HG02623 (cell line): Measurements from ENCODE around the gene UCP3.

Experiments
- ATAC-seq: cut with Tn5 transposase; IDR thresholded peaks from one replicate; pipeline ENCODE4 v1.9.1; 2021; ENCODE audit warnings: moderate library complexity; ENCODE audit not compliant: unreplicated experiment

Gene UCP3

DNA sequence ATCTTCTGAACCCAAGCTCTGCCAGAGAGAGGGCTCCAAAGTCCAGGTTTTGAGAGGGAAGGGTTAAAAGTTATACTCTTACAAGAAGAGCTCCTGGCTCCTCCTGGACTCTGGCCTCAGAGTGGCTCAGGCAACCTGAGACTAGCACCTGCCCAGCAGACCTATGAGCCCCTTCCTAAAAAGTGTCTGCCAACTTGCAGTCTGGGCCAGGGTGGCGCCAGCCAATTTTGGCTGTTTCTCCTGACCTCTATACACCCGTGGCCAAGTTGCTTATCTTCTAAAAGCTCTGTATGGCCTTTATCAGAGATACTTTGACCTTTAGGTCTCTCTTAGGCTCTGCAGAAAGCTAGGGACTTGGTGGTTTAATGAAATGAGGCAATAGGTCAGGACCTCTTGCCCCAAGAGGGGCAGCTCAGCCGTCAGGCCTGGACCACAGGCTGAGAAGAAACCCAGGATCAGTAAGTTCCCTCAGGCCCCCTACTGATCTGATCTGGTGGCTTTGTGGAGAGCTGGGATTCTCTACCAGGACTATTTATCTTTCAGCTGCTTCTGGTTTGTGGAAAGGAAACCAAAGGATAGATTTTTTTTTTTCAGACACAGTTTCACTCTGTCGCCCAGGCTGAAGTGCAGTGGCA, 10.3 kb upstream of the UCP3 start:
- no peak for ATAC-seq

DNA sequence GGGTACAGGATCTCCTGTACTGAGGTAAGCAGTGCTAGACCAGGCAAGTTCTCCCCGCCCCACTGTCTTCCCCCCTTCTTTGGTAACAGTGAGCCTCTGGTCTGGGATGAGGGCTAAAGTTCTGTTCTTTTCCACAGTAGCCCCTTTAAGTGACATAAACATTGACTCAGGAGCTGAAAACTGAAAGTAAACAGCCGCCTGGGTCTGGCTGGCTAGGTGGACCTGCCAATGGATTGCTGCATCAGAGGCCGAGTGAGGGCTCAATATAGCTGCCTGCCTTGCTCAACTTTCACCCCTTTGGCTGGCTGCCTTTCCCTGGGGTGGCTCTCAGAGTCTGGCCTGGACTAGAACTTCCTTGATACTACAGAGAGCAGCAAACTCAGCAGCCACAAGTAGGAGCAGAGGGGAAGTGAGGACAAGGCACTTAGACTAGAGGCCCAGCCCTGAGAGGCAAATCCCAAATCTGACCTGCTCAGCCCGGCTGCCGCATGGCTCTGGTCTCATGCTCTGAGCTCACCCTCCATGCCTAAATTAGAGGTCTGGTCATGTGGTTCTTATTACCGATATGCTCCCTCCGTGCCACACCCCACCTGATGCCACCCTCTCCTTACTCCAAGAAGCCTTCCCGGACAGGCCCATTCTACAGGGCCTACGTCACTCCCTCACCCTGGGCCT, 9.6 kb upstream of the UCP3 start:
- ATAC-seq, result no peak

DNA sequence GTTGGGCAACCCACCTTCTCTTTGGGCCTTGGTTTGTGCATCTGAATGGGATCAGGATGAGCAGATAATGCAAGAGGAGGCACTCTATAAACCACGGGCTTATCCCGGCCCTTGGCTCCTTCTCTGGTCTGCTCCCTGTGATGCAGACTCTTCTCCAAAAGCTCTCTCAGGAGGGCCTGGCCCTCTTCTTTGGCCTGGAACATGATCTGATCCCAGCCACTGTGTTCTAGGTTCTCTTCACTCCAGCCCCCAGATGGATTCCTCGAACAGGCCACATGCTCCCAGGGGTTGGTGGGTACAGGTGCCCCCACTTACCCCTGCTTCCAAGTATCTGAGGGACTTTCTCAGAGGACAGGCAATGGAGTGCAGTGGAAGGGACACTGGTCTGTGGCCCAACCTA, 8.7 kb upstream of the UCP3 start:
- ATAC-seq, result no peak

DNA sequence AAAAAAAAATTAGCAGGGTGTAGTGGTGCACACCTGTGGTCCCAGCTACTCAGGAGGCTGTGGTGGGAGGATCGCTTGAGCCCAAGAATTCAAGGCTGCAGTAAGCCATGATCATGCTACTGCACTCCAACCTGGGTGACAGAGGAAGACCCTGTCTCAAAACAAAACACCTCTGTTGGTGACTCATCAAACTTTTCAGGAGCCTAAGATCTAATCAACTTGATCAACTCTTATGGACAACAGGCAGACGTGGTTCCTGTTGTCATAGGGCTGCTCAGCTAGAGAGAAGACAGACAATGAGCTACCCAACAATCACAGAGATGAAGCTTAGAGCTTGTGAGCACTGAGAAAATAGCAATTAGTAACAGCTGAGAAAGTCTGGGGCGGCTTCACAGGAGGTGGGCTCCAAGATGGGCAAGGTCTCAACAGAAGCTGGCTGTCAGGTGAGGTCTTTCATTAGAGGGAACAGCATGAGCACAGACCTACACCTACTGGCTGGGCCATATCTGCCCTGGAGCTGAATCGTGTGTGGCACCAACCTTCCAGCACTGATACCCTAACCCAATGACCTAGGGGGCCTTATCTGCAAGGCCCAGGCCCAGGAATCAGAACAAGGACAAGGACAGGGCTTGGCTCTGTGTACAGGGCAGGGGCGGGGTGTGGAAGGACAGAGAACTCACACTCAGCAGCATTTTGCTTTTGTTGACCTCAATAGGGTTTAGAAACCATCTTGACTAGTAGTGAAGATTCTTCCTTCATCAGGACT, 7.2 kb upstream of the UCP3 start:
- no peak for ATAC-seq

DNA sequence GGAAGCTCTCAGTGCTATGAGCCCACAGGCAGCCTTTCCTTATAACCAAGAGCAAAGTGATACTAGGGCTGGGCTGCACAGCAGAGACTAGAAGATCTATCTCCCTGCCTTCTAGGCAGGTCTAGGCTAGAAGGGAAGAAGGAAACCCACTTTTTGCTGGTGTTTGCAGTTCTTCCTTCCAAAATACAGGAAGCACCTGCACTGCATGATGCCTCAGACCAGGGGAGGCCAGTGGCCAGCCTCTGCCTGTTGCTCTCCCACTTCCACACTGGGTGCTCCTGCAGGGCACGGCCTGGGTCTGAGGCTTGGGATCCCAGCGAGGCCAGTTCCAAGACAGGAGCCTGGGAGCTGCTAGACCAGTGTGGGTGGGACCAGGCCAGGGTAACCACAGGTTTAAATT, 6.0 kb upstream of the UCP3 start:
- no peak for ATAC-seq

DNA sequence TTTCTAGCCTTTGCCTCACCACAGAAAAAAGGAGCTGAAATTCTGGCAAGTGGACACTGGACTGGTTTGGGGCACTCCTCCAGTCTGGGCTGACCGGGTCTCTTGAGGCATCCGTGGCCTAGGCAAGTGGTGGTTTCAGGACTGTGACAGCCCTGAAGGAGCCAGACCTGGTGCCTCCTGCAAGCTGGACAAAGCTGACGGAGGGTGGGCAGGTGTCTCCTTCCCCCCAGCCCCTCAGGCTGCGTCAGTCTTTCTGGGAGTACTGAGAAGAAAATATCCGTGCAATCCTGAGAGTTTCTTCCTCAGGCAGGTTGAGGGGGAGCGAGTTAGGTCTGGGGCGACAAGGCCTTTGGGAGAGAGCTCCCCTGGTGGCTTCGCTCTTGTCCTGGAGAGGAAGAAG, 4.3 kb upstream of the UCP3 start:
- no peak for ATAC-seq

DNA sequence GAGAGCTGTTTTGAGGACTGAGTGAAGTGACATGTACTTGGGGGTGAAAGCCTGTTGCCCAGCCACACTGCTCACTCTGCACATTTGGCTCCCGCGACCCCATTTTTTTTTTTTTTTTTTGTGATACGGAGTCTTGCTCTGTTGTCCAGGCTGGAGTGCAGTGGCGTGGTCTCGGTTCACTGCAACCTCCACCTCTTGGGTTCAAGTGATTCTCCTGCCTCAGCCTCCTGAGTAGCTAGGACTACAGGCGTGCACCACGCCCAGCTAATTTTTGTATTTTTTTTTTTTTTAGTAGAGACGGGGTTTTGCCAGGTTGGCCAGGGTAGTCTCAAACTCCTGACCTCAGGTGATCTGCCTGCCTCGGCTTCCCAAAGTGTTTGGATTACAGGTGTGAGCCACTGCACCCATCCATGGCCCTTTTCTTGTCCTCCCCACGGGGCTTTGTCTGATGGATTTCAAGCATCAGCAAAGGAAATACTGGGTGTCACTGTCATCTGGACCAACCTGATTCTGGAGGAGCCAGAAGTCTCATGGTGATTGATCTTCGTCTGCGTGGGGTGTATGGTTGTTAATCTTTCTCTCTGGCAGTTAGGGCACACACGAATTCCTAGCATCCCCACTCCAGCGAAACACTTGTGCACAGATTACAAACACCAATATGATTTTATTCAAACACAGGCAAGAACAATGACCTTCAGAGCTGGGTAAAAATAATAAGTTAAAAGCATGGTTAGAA, 3.4 kb upstream of the UCP3 start:
- no peak for ATAC-seq

DNA sequence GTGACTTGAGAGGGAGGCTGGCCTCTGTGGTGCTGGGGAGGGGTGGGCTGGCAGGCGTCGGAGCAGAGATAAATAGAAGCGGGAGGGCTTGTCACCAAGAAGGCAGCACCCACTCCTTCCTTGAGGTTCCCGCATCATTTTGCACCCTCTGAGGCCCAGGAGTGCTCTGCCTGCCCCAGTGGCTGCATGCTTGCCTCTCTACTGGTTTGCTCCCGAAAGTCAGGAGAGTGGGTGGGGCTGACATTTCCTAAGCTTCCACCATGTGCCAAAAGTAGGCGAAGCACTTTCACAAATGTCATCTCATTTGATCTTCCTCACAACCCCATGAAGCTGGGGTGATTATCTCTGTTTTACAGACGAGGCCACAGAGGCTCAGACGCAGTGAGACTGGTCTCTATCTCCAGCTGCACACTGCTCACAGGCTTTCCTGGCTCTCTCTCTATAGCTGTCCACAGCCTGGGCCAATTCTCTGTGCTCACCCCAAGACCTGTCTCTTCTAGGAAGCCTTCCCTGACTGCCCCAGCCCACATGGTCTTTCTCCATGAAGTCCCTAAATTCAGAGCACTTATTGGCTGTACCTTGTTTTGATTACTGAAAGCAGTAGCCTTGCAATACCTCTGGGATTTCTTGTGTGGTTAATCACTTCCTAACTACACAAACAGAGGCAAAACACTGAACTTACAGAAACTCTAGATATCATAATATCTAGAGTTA, 2.6 kb upstream of the UCP3 start:
- ATAC-seq, result no peak

DNA sequence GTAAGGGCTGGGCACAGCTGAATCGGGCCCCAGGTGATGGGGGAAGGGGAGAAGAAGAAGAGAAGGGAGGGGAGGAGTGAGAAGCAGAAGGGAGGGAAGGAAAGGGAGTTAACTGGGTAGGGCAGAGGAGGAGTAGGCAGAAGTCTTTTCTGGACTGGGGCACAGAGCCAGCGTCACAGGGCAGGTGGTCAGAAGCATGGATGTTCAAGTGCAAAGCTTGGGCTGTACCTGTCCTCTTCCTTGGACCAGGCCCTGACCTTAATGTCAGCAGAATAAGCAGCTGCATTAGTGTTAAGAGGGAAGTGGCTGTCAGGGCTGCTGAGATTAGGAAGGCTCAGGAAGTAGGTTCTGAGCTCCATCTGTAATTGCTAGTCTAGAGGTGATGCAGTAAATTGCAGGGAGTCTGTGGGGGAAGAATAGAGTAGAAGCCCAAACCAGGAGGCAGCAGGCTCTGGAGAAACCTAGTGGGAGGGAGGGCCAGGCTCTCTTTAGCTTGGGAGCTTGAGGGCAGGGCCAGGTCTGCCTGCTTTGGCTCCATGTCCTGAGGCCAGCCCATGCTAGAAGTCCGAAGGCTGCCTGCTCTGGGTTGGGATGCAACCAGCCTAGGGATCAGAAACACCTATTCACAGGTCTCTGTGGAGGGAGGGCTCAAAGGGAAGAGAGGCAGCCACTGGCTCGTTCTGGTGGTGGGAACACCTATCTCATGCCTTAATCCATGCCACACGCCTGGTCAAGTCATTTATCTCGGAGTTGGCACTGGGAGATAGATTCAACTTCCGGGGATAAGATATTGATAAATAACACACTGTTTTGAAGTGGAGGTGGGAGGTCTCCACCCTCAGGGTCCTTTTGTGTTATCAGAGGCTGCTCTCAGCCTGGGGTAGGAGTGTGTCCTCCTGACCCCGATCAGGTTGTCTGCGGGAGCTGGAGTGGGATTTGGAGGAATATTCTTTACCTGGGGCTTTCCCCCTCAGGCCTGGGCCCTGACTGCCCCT, 1.7 kb upstream of the UCP3 start:
- no peak for ATAC-seq

DNA sequence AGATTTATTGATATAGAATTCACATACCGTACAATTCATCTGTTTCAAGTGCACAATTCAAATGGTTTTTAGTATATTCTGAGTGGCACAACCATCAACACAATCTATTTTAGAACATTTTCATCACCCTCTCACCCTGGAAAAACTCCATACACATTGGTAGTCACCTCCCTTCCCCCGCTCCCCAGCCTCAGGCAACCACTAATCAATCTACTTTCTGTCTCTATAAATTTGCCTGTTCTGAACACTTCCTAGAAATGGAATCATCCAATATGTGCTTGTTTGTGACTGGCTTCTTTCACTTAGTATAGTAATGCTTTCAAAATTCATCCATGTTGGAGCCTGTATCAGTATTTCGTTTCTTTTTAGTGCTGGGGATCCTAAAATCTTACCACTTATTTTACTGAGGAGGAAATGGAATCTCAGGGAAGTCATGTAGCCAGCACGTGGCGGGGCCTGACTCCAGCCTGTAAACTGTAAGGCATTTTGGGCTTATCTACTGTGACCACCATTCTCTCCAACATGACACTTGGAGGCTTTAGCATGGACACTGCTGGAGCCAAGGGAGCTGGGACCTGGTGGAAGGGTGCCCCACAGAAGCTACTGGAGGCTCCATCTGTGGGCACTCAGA, 905 bp upstream of the UCP3 start:
- no peak for ATAC-seq

DNA sequence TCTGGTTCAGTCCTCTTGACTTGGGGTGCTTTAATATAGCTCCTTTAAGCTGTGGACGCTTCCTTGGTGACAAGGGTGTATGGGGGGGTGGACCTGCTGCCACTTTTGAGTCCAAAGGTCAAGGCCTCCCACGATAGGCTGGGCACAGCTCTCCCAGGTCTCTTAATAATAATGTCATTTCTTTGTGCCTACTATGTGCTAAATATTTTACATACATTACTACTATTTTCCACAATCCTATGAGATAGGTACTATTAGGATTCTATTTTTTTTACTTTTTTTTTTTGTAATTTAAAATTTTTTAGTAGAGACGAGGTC, 304 bp upstream of the UCP3 start:
- no peak for ATAC-seq

DNA sequence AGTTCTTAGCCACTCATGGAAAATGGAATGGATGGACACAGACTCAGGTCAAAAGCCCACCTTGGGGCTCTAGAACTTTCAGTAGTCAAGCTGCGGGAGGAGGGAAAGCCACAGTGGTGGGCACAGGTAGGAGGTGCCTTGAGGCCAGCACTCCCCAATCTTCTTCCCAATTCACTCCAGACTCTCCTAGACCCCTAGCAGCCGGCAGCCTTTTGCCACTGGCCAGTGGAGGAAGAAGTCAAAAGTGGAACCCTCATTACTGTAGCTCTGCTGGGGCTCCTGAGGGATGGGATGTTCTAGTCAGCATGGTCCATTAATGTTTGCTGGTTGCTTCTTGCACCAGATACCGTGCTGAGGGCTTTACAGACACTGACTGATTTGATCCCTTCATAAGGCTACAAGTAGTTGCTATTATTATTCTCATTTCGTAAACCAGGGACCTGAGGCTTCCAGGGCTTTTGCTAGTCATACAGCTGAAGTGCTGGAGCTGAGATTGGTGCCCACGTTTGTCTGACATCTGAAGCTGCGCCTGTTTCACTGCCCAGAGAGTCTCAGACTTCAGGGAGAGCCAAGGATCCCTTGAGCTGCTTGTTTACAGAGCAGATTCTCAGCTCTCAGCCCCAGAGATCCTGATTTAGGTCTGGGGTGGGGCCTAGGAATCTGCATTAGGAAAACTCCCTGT, 1.1 kb downstream of the UCP3 start:
- ATAC-seq, result no peak

DNA sequence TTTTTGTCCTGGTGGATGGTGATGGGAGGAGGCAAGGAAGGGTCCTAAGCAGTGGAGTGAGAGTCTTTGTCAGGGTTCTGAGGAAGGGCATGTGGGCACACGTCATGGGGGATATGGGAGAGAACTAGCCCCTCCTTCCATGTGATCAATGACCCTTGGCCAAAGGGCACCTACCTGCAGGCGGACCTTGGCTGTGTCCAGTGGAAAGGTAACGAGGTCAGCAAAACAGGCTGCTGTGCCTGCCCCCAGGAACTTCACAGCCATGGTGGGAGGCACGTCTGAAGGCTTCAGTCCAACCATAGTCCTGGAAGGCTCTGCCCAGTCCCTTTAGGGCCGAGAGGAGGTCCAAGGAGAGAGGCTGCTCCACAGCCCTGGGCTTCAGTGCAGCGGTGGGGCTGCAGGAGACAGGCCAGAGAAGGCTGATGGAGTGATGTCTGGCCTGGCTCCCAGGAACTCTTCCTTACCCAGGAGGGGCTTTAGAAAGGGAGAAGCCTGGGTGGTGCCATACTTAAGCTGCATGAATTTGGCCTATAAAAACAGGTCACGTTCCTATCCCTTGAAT, 2.1 kb downstream of the UCP3 start:
- ATAC-seq, result no peak

DNA sequence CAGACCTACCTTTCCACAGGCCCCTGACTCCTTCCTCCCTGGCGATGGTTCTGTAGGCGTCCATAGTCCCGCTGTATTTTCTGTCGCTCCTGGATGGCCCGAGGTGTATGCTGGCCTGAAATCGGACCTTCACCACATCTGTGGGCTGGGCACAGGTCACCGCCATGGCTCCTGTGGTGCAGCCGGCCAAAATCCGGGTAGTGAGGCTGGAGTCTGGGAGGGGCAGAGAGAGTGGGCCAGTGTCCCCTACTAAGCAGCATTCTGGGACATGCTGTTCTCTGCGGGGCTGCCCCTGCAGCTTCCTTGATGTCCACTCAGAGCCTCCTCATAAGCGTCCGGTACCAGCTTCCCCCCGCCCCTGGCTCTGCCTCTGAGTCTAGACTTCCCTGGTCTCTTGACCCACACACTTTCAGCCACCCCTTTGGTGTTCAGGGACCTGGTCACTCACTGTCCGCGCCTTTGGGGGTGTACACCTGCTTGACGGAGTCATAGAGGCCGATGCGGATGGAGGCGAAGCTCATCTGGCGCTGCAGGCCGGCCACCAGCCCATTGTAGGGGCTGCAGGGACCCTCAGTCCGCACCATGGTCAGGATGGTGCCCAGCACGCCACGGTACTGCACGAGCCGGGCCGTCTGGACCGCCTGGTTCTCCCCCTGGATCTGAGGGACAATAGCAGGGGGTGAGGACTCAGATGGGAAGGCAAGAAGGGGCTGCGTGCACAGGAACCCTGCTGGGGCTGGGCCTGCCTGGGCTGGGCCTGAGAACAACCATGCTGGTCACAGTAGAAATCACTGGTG, 3.0 kb downstream of the UCP3 start:
- no peak for ATAC-seq

DNA sequence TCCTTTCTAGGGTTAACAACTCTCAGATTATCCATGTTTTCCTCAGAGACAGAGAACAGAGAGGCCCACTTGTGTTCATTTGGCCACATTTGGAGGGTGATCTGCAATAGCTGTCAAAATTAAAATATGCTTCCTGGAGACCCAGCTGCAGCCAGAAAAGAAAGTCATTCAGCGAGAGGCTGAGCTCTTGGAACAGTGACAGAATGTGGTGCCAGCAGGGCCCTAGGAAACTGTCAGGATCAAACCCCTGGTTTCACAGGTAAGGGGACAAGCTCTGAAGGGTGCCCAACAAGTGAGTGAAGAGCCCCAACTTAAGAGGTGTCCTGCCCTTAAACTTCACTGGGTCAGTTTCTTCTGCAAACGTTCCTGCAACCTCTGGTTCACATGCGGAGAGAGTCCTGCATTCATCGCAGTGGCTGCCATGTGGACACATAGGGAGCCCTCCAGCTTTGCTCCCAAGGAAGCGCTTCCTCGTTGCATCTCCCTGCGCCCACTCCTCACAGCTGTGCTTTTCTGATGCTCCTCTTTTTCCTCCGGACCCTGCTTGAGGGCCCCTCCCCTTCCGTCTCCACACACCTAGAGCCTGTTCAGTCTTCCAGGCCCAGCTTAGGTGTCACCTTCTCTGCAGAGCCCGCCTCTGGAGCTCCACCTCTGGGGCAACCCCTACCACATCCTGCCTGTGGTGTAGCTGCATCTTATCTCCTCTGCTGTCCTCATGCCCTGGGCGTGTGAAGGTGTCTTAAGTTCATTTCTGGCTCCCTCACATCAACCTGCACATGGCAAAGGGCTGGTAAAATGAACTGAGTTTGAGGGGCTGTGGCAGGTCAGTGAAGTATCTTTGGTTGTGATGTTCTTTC, 3.9 kb downstream of the UCP3 start:
- peak; percentile 57 for ATAC-seq

DNA sequence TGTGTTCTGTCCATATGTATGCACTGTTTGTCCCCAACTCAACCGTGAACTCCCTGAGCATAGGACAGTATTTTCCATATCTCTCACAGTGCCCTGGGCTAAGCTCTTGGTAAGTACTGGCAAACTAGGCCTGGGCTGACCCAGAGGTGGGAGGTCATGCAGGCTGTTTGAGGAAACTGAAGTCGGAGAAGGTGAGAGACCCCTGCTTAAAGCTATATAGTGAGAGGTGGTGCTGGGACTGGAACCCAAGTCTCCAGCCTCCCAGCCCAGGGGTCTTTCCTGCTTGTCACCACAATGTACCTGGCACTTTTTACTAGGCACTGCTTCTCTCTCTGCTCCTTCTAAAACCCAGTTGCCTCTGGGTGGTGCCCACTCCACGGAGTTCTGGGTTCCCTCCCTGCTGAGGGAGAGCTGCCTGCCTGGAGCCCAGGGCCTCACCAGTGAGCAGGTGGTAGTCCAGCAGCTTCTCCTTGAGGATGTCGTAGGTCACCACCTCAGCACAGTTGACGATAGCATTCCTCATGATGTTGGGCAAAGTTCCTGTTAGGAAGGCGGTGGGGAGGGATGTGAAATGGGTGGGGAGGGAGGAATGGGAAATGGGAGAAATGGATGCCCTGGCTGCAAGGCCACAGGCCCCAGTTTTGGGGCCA, 4.7 kb downstream of the UCP3 start:
- ATAC-seq, result no peak
